Body of pancreas (tissue), 4 donors: ENCODE data around the gene CARD6. TPM values are rescaled to one million over a fixed set of nuclear protein-coding genes. Genes with fewer than 3 reads are reported as not detected.
A peak's percentile ranks its signal among the peaks of the same experiment; 100 is the strongest.

Experiments
- ATAC-seq: fragments of 150-250 bp; one replicate; pipeline ENCODE4 v1.9.1; 2016
- DNase-seq, 4 donors: peaks; one replicate each; pipeline ENCODE4 v3.0.0-alpha.2; 2019
- H3K27ac ChIP-seq, 4 donors: fragments of 200-600 bp; sonication (generic); 1 replicate in 3 of 4; 2 replicates in 1 of 4; pipeline versions ENCODE4 v1.5.1 to v1.6.1; 2016 to 2019; ENCODE audit warnings: mild to moderate bottlenecking in 1 of 4, mixed read lengths in 1 of 4, moderate library complexity in 1 of 4
- H3K27me3 ChIP-seq, 2 donors: fragments of 200-600 bp; sonication (generic); one replicate each; pipeline ENCODE4 v1.6.0; 2016; ENCODE audit warnings: mild to moderate bottlenecking in 1 of 2
- H3K36me3 ChIP-seq, 2 donors: fragments of 200-600 bp; sonication (generic); replicated peaks in 1 of 2; 2 replicates each; pipeline ENCODE4 v1.5.1; 2016; ENCODE audit warnings: low read depth in 2 of 2; ENCODE audit not compliant: insufficient read depth in 1 of 2
- H3K4me1 ChIP-seq: fragments of 200-600 bp; sonication (generic); one replicate; pipeline ENCODE4 v1.6.0; 2016
- H3K4me3 ChIP-seq, 2 donors: fragments of 200-600 bp; sonication (generic); 1 replicate in 1 of 2; 2 replicates in 1 of 2; pipeline ENCODE4 v1.5.1; 2016 to 2019
- H3K9me3 ChIP-seq, 3 donors: fragments of 200-600 bp; sonication (generic); 1 replicate in 2 of 3; 2 replicates in 1 of 3; pipeline ENCODE4 v1.5.1; 2016
- POLR2A ChIP-seq, 3 donors: fragments of 450-650 bp; IDR thresholded peaks; one replicate each; pipeline ENCODE4 v1.6.1; 2016; ENCODE audit warnings: antibody characterized with exemption in 3 of 3, mild to moderate bottlenecking in 2 of 3
- WGBS, 2 donors: methylation state at CpG; one replicate each; pipeline ENCODE4 v1.1.5; 2017; 5-methylcytosine and 5-hydroxymethylcytosine counted together
- intact Hi-C: fragments of 100-400 bp; cut with DNase I; formaldehyde crosslinking; loops from one replicate; pipeline ENCODE4 v1.15.1; 2023
- total RNA-seq, 2 donors: library from RNA; depleted of rRNA; stranded (reverse); fragments of >200 nt; gene quantifications; one replicate each; pipeline ENCODE4 v1.1.0, GENCODE V29; 2016
- TF ChIP-seq, protein P1 (sequence below), 7 experiments: fragments of 450-650 bp in 4 of 7; fragments of 200-600 bp in 3 of 7; sonication (generic) in 3 of 7; IDR thresholded peaks; one replicate each; pipeline ENCODE4 v1.5.1; 2016 to 2019; ENCODE audit warnings: antibody characterized with exemption in 7 of 7

Gene CARD6
- total RNA-seq, 2 donors from 2014 or later: 5.4 to 5.6 TPM

DNA sequence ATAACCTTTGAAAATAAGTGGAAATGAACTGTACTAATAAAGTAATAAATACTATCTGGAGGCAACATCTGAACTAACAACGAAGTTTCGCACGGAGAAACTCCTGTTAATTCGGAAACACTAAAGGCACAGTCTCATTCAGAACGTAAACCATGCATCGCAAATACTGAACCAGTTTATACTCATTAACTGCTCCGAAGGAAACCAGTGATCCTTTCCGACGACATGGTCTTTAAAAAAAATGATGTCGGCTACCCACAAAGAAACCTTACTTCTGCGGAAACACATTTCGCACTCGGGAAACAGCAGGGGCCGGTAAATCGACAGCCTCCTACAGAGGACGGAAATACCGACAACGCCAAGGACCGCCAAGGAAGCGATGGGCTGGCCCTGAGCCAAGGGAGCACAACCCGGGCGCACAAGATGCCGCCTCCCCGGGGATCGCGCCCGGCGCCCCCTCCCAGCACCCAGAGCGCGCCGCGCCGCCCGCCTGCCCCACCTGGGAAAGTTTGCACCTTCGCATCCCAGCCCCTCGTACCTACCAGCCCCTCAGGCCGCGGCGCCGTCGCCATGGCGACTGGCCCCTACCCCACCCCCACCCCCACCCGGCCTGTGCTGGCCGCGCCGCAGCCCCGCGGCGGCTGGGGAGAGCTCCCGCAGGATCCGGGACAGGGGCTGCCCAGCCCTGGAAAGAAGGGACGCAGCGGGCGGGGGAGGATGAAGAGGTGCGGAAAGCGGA lies 43.7 kb upstream of the CARD6 start:
- peak; percentile 64 for ATAC-seq
- Histone ChIP-seq H3K4me1 (peaks cover 23% of the 10 kb centered on the region), H3K9me3 (no peaks in the 10 kb centered on the region), H3K27ac (peak overlapping the region; percentile 79 to 96 (median 92)), H3K27me3 (no peaks in the 10 kb centered on the region), H3K4me3 (peak overlapping the region; percentile 97 to 100), H3K36me3 (no peaks in the 10 kb centered on the region)
- peak; percentile 67 to 76 (median 69) for DNase-seq
- intact Hi-C loops: no loop called here
- TF ChIP-seq, protein P1, sequence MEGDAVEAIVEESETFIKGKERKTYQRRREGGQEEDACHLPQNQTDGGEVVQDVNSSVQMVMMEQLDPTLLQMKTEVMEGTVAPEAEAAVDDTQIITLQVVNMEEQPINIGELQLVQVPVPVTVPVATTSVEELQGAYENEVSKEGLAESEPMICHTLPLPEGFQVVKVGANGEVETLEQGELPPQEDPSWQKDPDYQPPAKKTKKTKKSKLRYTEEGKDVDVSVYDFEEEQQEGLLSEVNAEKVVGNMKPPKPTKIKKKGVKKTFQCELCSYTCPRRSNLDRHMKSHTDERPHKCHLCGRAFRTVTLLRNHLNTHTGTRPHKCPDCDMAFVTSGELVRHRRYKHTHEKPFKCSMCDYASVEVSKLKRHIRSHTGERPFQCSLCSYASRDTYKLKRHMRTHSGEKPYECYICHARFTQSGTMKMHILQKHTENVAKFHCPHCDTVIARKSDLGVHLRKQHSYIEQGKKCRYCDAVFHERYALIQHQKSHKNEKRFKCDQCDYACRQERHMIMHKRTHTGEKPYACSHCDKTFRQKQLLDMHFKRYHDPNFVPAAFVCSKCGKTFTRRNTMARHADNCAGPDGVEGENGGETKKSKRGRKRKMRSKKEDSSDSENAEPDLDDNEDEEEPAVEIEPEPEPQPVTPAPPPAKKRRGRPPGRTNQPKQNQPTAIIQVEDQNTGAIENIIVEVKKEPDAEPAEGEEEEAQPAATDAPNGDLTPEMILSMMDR (IDR thresholded peaks at IDR 0.05): no peak
- TF ChIP-seq POLR2A (IDR thresholded peaks at IDR 0.05): no peak
- 0% methylated on average over 13 to 42 of the region's 56 CpGs for WGBS, 2 donors

DNA sequence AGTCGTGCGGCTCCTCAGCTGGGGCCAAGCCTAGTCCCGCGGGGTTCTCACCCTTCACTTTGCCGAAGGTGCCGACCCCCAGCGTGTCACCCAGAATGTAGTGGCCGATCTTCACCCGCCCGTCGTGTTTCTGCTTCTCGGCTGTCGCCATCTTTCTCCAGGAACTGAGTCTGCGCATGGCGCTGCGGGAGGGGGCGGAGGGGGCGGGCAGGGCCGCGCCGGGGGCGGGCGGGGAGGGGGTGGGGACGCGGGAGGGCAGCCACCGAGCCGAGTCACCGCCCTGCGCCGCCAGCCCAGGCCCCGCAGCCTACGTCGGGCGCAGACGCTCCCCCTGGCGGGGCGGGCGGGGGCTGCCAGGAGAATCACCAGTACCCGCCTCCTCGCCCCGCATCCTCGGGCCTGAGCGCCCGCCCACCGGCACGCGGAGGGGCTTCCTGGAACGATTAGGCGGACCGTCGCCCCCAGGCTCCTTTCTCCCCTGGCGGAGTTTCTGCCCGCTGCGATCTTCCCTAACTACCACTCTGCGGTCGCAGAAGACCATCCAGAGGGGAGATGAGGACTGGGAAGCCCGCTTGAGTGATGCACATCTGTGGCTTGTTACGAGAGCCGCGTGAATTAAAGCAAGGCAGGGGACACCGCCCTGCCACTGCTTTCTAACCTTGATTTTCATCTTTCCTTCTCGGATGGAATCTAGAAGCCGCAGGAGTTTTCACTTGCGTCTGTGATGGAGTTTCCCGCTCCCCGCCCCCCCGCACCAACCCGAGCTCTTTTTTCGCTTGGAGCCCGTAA lies 43.0 kb upstream of the CARD6 start, which contains the start of gene PRKAA1:
Gene PRKAA1 (minus strand): TSS at position 363 of the 789 bp plus-strand sequence. CDS start 185 bp downstream, at position 178.
- peak; percentile 87 to 92 (median 88) for DNase-seq
- ATAC-seq: peak; percentile 95
- Histone ChIP-seq H3K27ac (peak within 1 kb of the TSS; percentile 79 to 96 (median 92)), H3K4me1 (peaks cover 23% of the 10 kb centered on the region), H3K36me3 (no peaks in the 10 kb centered on the region), H3K9me3 (no peaks in the 10 kb centered on the region), H3K4me3 (peak within 1 kb of the TSS; percentile 97 to 100), H3K27me3 (no peaks in the 10 kb centered on the region)
- TF ChIP-seq, protein P1 (IDR thresholded peaks at IDR 0.05): peak; percentile 34 to 81 (median 60)
- TF ChIP-seq POLR2A (IDR thresholded peaks at IDR 0.05): peak; percentile 21 to 77 (median 74)
- intact Hi-C loops: no loop called here
- 0 to 2% methylated on average over 24 to 57 of the region's 70 CpGs for WGBS, 2 donors

DNA sequence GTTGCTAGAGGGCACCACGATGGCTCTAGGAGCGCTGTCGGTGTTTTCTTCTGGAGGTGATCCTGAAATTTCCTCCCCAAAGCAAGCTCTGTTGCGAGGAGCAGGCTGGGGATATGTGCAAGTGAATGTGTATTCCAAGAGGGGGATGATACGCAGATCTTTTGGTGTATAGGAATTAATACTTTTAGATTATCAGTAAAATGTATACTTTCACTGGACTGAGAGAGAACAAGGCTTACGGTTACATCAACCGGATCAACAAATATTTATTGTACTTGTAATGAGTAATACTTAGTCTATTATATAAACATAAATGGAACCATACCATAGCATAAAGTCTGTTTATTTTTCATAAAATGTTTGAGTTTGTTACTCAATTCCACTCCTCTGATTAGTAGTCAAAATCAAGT lies 42.4 kb upstream of the CARD6 start:
- TF ChIP-seq POLR2A (IDR thresholded peaks at IDR 0.05): no peak
- TF ChIP-seq, protein P1 (IDR thresholded peaks at IDR 0.05): no peak
- Histone ChIP-seq H3K27me3 (no peaks in the 10 kb centered on the region), H3K9me3 (no peaks in the 10 kb centered on the region), H3K4me3 (peak overlapping the region; percentile 74 to 100), H3K4me1 (peaks cover 23% of the 10 kb centered on the region), H3K36me3 (no peaks in the 10 kb centered on the region), H3K27ac (peak overlapping the region in 3 of 4 donors; percentile 91 to 96 (median 93))
- ATAC-seq (no peak), DNase-seq (no peak)
- intact Hi-C loops: no loop called here
- WGBS, 2 donors: 2 to 8% methylated on average over 7 of the region's 7 CpGs

DNA sequence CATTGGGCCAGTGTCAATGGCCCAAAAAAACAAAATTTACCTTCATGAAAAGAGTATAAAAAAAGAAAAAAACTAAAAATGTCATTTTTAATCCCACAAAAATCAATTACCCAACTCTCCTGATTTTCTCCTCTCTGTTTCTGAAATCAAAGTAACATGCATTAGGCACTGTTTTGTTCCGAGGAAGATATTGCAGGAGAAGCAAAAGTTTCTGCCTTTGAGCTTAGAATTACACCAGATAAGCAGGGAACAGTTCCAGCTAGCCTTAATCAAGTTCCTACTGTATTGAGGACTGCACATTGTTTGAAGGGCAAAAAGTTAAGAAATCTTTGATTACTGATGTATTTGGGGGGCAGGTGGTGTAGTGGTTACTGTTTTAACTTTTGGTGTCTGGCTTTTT lies 41.9 kb upstream of the CARD6 start:
- DNase-seq: no peak
- Histone ChIP-seq H3K9me3 (no peaks in the 10 kb centered on the region), H3K4me1 (peaks cover 23% of the 10 kb centered on the region), H3K27ac (no peak overlapping the region), H3K27me3 (no peaks in the 10 kb centered on the region), H3K4me3 (no peak overlapping the region), H3K36me3 (no peaks in the 10 kb centered on the region)
- TF ChIP-seq, protein P1 (IDR thresholded peaks at IDR 0.05): no peak
- no peak for TF ChIP-seq POLR2A (IDR thresholded peaks at IDR 0.05)
- intact Hi-C loops: no loop called here
- no peak for ATAC-seq
- WGBS, 2 donors: 18 to 38% methylated on average over 1 of the region's 1 CpG
